K562 (cell line): Measurements from ENCODE around the gene PRDM2. TPM values are rescaled to one million over a fixed set of nuclear protein-coding genes. Genes with fewer than 3 reads are reported as not detected.

ENCODE experiments used
- ARID4B ChIP-seq: sonication (generic); formaldehyde crosslinking; IDR thresholded peaks from 2 replicates; pipeline ENCODE4 v1.8.0; 2022; ENCODE audit warnings: mild to moderate bottlenecking, missing genetic modification reagents
- CBX1 ChIP-seq: sonication (generic); IDR thresholded peaks from 2 replicates; pipeline ENCODE4 v1.6.1; 2016; ENCODE audit warnings: antibody characterized with exemption, low read depth, mild to moderate bottlenecking
- CBX5 ChIP-seq: IDR thresholded peaks from 2 replicates; pipeline ENCODE4 v1.6.1; 2014; ENCODE audit warnings: low read depth, borderline replicate concordance
- CHD1 ChIP-seq: fragments of 200-600 bp; sonication (generic); IDR thresholded peaks from one replicate; pipeline ENCODE4 v1.6.1; 2012; ENCODE audit warnings: mild to moderate bottlenecking, moderate library complexity, low read length, inconsistent platforms
- CREB3L1 ChIP-seq: fragments of 450-650 bp; IDR thresholded peaks from 2 replicates; pipeline ENCODE4 v1.6.1; 2014; ENCODE audit warnings: low read depth, mild to moderate bottlenecking, moderate library complexity, borderline replicate concordance
- DMBX1 ChIP-seq: fragments of 250-450 bp; sonication (Bioruptor Pico); IDR thresholded peaks from 2 replicates; pipeline ENCODE4 v1.8.0; 2022; ENCODE audit warnings: inconsistent platforms, mild to moderate bottlenecking, moderate library complexity, borderline replicate concordance
- ETV5 ChIP-seq: sonication (generic); formaldehyde crosslinking; IDR thresholded peaks from 2 replicates; pipeline ENCODE4 v1.4.0; 2020; ENCODE audit warnings: low read depth, mild to moderate bottlenecking, missing genetic modification reagents
- HDAC2 ChIP-seq: fragments of 450-650 bp; IDR thresholded peaks from 2 replicates; pipeline ENCODE4 v1.6.1; 2016; ENCODE audit warnings: mild to moderate bottlenecking
- KLF16 ChIP-seq: IDR thresholded peaks from 2 replicates; pipeline ENCODE4 v1.6.1; 2016; ENCODE audit warnings: antibody characterized with exemption
- MAFF ChIP-seq: IDR thresholded peaks from 2 replicates; pipeline ENCODE4 v1.6.1; 2012; ENCODE audit warnings: low read length, improper control_type of control experiment
- MECOM ChIP-seq: fragments of 250-450 bp; sonication (Bioruptor Pico); IDR thresholded peaks from 2 replicates; pipeline ENCODE4 v1.8.0; 2022; ENCODE audit warnings: inconsistent platforms
- MITF ChIP-seq: IDR thresholded peaks from 2 replicates; pipeline ENCODE4 v1.6.1; 2014; ENCODE audit warnings: antibody characterized with exemption
- RAD51 ChIP-seq: fragments of 450-650 bp; IDR thresholded peaks from 2 replicates; pipeline ENCODE4 v1.7.1; 2016; ENCODE audit warnings: low read depth, mild to moderate bottlenecking, borderline replicate concordance
- RBM22 ChIP-seq: fragments of 200-400 bp; formaldehyde crosslinking; IDR thresholded peaks from 2 replicates; pipeline ENCODE4 v1.6.1; 2018; ENCODE audit warnings: low read length, low read depth; ENCODE audit not compliant: poor library complexity, severe bottlenecking
- SNIP1 ChIP-seq: fragments of 450-650 bp; IDR thresholded peaks from 2 replicates; pipeline ENCODE4 v1.7.1; 2017; ENCODE audit warnings: low read depth, mild to moderate bottlenecking
- ZNF445 ChIP-seq: fragments of 250-450 bp; sonication (Bioruptor Pico); IDR thresholded peaks from 2 replicates; pipeline ENCODE4 v1.4.0; 2020; ENCODE audit warnings: low read depth, mild to moderate bottlenecking, moderate library complexity
- polyA plus RNA-seq, 8 experiments: library from polyadenylated mRNA; depleted of rRNA in 4 of 8; stranded (reverse) in 5 of 8; unstranded in 3 of 8; fragments of >200 nt; fragmentation: Nextera tagmentation in 2 of 8; fragmentation: Illumina TruSeq in 1 of 8; extraction: Ambion mirVana in 2 of 8; extraction: Trizol in 1 of 8; gene quantifications; 2 replicates each; pipeline versions ENCODE4 v1.2.1 to v1.2.3, GENCODE V29; 2011 to 2014; ENCODE audit warnings: inconsistent platforms in 1 of 8, missing spikeins in 1 of 8
- total RNA-seq, 7 experiments: library from RNA; depleted of rRNA in 6 of 7; stranded (reverse); fragments of >200 nt in 6 of 7; fragmentation: Illumina TruSeq in 2 of 7; extraction: Trizol in 2 of 7; gene quantifications; 2 replicates each; pipeline versions ENCODE4 v1.2.1 to v1.2.3, GENCODE V29; 2011 to 2021; ENCODE audit warnings: low replicate concordance in 1 of 7

PRDM2 gene
- total and polyA plus RNA-seq, 9 of the 15 experiments (the other 6 are each of a cell fraction or from before 2014, with no cell fraction given), result 5.4 to 27.6 (median 12.5) TPM

GRCh38 chr1:13748610-13749505 lies 48.9 kb downstream of the PRDM2 start (continued):
- TF ChIP-seq HDAC2 (0 out of 2 replicates have a peak, but pooled peaks have one; percentile 47), MECOM (CRISPR knock-in tag) (peak; percentile 33; the same call in 1 of the 2 replicates), CBX1 (peak; percentile 75; the same call in 1 of the 2 replicates), ARID4B (peak; percentile 18; the same call in 1 of the 2 replicates), ZNF445 (CRISPR knock-in tag) (no peak), MITF (no peak), KLF16 (no peak), CHD1 (peak; percentile 55), SNIP1 (no peak), CREB3L1 (peak; percentile 60; the same call in 1 of the 2 replicates), DMBX1 (CRISPR knock-in tag) (peak; percentile 48; the same call in 1 of the 2 replicates), CBX5 (no peak), MAFF (no peak), RBM22 (no peak), RAD51 (no peak), ETV5 (CRISPR knock-in tag) (no peak)
- TF ChIP-seq, all 486 proteins: peak for 97
